DMS 273 (cell line): ENCODE results near the gene IQSEC1.

Experiments used
- DNase-seq: peaks from one replicate; lab custom pipeline; 2025; ENCODE audit not compliant: unreplicated experiment; lab: John Stamatoyannopoulos, UW

IQSEC1 gene

DNA sequence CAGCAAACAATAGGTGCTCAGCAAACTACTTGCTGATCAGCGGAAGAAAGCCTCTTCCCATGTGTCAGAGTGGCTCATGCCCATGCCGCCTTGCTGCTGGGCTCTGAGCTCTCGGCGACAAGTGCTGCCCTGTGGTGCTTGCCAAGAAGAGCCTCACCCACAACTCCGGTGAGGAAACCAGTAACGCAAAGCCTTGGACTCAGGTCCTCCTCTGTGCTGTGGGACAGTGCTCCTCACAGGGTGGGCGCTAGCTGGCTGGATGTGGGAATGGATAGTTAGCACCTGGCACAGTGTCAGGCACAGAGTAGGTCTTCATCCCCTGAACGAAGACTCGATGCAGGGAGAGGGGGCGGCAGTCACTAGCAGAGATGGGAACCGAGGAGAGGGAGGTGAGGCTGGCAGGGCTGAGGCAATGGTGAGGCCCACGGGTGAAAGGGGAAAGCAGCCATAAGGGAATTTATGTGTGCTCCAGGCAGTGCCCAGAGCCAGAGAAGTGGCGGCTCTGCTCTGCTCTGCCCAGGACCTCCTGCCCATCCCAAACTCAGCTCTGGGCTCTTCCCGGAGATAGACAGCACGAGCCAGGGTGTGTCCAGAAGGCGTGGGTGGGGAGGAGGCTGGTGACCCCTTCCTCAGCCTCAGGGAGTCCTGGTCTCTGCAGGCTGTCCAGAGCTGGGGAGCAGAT, 55.7 kb downstream of the IQSEC1 start:
- DNase-seq, result no peak

DNA sequence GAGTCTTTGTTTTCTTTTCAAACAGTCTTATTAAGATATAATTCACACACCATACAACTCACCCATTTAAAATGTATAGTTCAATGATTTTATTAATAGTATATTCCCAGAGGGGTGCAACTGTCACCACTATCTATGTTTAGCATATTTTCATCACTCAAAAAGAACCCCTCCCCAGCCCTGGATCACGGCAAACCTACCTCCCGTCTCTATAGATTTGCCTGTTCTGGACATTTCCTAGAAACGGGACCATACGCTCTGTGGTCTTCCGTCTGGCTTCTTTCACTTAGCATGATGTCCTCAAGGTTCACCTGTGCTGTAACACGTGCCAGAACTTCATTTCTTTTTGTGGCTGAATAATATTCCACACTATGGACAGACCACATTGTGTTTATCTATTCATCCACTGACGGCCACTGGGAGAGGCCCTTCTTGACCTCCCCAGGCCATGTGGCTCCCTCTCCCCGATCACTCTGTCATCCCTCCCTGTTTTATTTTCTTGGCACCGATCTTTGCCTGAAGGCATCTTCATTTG, 56.4 kb downstream of the IQSEC1 start:
- no peak for DNase-seq

DNA sequence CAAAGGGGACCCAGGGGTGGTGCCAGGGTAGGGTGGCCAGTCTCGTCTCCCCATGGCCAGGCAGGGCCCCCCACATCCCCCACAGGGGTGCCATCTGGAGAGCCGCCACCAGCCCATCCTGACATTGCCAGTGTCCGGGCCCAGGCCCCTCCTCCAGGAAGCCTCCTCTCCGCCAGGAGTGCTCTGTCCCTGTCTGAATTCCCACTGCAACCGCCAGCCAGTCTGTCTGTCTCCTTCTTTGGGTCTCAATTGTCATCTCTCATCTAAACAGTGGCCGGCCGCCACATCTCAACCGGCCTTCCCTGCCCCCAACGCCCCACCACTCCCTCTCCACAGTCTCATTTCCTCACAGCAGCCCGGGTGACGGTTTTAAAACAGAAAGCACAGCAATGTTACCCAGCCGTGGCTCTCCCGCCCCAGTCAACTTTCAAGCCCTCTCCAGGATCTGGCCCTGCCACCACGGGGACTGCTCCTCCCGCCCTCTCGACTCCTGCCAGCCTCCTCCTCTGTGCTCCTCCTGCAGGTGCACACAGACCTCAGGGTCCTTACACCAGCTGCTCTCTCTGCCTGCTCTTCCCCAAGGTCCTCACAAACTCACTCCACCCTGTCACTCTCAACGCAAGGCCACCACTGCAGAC, 57.0 kb downstream of the IQSEC1 start:
- DNase-seq, result peak; percentile 43

DNA sequence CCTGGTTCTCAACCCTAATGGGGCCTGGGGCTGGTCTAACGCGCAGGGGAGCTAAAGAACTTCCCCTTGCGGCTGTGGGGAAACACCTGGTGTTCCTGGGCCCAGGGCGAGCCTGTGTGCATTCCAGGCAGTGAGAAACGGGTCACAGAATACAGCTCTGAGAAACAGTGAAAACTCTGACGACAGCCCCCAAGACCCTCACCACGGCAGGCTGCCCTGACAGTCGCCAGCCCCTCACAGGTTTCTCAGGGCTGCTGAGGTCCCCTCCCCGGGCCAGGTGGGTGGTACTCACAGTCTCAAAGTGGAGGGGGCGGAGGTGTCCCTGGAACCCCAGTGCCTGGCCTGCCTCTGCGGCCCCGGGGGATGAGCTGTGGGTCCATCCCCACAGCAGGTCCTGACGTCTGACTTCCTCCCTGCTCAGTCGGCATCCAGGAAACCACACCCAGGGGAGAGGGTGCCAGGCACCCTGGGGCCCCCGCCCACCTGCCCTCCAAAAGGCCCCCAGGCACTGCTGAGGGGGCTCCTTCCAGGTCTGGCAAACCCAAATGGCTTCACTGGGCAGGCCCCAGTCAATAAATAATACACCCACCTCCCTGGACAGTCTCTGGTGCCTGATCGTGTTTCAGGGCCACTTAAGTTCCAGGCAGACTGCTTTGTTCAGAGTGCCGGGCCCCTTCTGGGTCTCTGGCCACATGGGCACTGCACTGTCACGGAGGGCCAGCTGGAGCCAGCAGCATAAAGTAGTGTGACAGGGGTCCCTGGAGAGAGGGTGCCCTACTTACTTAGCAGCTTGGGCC, 57.7 kb downstream of the IQSEC1 start:
- peak; percentile 31 for DNase-seq

DNA sequence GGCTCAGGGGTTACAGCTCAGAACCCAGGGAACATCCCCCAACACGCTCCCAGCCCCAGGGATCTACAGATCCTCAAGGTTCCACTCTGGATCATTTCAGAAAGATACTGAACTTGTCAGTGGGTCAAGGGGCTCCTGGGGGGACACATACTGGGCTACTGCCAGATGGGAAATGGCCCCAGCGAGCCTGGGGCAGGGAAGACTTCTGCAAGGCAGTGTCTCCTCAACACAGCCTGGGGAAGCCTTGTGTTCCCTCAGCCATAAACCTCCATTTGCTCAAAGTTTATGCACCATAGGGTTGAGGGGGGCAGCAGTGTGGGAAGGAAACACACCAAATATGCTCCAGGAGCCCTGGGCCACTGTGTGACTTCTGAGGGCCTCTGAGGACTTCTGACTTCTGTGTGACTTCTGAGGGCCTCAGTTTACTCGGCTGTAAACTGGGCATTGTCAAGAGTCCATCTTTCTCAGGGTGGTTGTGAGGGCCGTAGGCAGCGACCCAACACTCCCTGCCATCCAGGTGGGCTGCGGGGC, 58.4 kb downstream of the IQSEC1 start:
- DNase-seq, result no peak

DNA sequence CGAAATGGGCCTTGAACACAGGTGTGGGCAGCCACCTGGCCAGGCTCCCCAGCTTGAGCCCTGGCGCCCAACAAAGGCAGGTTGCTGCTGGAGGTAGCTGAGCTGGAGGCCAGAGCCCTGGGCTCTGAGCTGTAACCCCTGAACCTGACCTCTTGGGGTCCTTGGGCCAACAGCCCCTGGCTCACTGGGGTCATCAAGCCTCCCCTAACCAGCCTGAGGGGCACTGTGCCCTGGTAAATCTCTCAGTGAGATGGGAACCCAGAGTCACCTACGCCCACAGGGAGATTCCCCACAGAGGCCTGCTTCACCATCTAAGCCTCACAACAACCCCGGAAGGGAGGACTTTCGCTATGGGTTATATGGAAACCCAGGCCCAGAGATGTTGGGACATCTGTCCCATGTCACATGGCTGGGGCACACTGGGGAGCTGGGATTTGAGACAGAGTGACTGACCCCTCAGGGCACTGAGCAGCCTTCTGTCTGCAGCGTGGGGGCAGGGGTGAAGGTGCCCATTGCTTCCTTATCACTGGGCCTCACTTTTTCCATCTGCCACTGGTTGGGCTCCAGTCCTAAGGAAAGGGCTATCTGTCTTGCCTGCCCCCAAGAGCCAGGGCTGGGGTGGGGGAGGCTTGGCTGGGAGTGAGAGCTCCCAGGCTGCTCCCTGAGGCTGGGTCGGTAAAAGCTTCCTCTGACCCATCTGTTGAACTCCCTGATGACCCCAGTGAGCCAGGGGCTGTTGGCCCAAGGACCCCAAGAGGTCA, 59.1 kb downstream of the IQSEC1 start:
- no peak for DNase-seq

DNA sequence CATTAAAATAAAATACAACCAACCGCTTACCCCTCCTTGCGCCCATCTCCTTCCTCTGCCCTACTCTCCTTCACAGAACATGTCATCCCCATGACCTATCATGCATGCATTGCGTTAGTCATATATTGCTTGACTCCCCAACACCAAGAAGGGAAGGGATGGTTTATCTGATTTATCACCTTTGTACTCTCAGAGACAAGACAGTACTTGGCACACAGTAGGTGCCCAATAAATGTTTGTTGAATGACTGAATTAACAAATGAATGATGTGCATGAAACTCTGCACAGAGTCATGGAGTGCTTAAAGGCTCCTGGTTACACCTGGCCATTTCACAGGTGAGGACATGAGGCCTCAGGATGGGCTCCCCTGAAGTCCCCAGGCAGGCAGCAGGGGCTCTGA, 59.7 kb downstream of the IQSEC1 start:
- no peak for DNase-seq

DNA sequence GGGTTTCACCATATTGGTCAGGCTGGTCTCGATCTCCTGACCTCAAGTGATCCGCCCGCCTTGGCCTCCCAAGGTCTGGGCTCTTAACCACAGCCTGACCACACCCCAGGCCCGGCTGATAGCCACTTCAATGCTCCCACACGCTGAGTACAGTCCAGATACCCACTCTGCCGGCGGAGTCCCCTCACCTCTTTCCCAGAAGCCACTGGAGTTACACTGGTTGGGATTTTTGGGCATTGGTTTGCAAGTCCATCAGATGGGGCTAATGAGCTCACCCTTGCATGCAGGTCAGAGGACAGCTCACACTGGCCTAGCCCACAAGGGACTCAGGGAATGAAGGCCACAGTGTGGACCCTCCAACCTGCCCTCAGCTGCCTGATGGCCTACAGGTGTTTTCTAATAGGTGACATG, 60.1 kb downstream of the IQSEC1 start:
- DNase-seq, result no peak

DNA sequence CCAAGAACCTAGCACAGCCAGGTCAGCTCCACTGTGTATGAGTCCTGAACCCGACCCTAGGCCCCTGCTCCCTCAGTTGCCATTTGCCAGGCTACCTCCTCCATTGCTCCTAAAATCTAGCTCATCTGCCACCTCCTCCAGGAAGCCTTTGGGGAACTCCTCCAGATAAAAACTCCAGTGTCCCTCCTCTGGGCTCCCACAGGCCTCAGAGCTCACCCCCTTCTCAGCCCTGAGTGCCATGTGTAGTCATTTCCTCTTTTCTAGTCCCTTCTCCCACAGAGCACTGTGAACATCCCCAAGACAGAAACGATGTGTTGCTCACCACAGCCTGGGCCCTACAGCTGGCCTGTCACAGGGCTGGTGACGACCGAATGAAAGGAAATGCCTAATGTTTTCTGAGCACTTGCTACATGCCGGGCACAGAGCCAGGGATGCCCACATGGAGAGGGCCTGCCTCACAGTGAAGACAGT, 61.0 kb downstream of the IQSEC1 start:
- DNase-seq, result peak; percentile 67

DNA sequence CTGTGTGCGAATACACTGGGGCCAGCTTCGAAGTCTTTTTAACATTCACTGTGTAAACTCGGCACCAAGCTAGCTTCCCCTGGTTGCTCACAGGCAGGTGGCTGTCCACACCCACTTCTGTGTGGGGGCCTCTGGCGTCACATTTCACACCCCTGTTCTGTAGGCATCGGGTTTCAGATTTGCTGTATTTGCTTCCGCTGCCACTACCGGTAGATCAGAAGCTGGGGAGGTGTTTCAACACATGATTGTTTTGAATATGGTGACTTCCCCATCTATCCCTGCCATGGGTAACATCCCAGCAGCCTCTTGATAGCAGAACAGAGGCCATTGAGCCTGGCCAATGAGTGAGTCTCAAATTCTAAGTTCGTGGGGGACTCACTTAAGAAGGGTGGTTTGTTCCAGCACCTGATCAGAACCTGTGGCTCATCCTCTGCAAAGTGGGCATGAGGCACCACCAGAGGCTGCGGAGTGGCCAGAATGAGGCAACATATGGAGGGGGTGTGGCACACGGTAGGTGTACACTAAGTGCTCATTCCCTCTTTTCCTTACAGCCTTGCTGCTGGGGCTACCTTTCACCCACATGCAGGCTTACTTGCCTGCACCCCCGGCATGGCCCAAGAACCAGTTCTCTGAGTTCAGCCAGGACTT, 61.5 kb downstream of the IQSEC1 start:
- peak; percentile 73 for DNase-seq

DNA sequence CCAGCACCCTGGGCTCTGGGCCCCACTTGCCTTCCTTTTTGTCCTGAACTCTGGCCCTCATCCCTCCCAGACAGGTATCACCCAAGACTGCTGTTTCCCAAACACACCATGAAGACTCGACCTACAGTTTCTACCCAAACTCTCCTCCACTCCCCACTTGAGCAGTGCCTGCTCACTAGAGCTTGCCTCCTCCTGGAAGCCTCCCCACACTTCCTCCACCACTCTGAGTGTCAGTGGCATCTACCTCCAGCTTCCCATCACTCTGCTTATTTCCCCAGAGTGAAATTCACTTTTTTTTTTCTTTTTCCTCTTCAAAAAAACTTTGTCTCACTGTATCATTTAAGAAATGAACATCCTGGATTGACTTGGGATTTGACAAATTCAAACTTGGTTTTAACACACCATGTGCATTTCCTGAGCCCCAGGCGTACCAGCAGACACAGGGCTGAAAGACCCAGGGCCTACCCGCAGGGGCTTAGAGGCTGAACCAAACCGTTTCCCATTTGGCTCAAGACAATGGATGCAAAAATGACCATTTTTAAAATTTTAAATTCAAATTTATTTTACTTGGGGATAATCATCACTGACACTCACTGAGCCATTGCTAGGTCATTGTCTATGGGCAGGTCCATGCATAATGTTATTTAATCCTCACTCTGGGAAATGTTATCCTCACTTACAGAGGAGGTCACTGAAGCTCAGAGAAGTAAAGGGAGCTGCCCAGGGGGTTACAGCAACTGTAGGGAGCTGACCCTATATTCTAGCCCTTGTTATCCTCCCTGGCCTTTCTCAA, 62.3 kb downstream of the IQSEC1 start:
- no peak for DNase-seq

DNA sequence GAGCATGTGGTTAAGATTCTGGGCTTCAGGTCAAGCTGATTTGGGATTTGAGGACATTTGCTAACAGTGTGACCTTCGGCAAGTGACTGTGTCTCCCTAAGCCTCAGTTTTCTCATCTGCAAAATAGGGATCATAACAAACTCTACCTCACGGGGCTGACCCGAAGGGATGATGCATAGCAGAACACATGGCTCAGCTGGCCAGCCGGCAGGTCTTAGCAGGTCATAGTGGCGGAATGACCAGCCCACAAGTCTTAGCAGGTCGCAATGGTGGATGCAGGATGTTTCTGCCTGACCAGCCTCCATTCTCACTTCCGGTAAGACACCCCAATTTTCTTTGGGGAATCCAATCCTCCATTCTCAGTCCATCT, 63.3 kb downstream of the IQSEC1 start:
- no peak for DNase-seq

DNA sequence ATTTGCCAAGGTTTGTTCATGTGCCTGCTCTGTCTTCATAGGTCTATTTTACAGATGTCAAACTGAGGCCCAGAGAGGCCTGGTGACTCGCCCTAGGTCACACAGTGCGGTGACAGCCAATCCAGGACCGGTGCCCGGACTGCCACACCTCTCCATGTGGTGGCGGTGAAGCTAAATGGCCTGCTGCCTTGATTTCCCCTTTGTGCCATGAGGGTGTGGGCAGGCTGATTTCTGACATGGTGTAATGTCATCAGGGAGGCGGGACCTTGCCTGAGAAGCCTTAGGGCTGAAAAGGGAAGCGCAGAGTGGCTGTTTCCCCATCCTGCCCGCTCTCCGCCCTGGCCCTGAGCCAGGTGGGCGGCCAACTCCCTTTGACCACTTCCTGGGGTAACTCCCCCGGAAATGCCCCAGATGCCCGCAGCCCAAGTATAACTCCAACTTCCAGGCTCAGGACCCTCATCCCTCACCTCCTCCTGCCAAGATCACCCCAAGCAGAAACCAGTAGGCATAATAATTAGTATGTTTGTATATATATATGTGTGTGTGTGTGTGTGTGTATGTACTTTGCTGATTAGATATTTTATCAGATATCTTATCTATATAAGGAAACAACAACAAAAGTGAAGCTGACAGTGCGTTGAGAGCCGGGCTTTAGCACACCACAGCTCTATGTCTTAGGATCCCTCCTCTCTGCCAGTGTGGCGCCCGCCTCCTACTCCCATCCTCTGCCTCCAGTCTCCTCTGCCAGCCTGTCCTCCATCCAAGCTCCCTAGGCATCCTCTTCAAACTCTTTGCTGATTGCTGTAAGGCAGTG, 63.9 kb downstream of the IQSEC1 start:
- DNase-seq, result no peak

DNA sequence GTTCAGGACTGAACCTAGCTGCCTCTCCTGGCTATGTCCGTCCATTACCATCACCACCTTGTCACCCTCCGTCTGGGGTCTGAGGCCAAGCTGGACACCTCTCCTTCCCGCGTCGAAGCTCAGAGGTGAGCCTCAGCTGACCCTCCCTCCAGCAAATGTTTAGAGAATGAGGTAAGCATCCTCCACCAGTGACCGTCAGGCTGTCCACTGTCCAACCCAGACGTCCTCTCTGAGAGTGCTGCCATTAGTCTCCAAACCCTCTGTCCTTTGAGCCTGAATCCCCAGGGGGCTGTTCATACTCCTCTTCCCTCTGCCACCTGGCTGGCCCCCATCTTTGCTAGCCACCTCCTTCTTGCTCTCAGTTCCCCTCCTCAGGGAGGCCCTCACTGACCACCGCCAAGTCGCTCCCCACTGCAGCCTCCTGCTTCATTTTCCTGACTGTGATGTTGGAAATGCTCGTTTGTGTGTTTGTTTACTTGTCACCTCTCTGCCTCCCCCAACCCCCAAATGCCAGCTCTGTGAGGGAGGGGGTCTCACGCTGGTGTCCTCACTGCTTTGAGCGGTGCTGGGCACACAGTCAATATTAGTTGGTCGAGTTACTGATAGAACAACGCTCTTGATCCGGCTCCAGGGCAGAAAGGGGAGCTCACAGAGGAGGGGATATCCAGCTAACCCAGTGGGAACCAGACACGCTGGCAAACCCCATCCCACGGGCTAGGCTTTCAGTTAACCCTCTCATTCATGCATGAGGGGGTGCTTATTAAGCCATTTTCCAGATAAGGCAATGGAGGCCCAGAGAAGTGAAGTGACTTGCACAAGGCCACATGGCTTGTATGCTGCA, 64.9 kb downstream of the IQSEC1 start:
- no peak for DNase-seq

DNA sequence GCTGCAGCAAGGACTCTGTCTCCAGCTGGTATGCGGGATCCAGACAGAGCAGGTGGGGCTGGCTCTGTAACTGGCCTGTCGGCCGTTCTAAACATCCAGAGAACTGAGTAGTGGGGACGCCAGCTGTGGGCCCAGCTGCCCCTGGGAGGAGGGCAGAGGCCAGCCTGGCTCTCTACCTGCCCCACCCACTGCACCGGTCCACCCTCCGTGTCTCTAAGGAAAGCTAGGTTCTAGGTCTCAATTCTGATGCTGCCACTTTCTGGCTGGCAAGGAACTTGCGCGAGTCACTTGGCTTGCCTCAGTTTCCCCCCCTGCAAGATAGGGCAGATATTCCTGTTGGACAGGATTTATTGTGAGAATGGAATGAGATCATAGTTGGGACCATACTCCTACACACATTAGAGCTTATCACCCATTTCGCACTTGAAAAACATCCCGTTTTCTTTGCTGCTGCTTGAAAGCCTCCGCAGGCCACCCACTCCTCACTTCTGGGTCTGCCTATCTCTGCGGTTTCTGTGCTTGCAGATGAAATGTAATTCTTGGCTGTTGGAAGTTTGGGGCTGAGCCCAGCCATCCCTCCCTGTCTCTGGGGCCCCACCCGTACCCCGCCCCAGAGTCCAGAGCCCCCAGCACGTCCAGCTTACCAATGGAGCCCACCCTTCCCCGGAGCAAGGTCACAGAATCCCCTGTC, 65.8 kb downstream of the IQSEC1 start:
- DNase-seq, result peak; percentile 27

DNA sequence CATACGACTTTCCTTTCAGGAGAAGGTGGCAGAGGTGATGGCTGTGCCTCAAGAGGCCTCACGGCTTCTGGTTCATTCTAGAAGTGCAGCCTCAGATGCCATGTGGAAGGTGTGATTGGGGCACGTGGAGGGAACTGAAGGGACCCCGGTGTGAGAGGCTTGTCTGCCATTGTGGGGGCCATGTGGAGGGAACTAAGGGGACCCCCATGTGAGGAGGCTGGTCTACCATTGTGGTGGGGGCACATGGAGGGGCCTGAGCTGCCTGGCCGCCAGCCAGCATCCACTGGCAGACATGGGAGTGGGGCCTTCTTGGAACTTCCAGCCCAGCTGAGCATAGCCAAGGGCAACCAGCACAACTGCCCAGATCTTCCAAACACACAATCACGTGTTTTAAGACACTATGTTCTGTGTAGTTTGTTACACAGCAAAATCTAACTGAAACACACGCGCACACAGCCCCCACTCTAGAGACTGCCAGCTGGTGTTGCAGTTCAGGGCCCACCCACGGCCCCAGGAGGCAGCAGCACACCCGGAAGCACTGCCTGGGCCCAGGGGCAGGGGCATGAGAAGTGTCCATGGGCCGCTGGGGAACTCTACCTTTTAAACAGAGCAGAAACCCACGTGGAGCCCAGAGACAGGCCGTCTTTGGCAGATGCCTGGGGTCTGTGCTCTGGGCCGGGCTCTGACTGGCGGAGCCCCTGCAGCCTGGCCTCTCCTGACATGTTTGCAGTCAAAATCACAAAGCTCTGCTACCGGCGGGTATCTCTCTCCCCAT, 66.8 kb downstream of the IQSEC1 start:
- DNase-seq, result no peak
